ENCODE results near the gene CCDC196.

The CCDC196 gene, protein sequence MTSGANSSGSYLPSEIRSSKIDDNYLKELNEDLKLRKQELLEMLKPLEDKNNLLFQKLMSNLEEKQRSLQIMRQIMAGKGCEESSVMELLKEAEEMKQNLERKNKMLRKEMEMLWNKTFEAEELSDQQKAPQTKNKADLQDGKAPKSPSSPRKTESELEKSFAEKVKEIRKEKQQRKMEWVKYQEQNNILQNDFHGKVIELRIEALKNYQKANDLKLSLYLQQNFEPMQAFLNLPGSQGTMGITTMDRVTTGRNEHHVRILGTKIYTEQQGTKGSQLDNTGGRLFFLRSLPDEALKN

DNA sequence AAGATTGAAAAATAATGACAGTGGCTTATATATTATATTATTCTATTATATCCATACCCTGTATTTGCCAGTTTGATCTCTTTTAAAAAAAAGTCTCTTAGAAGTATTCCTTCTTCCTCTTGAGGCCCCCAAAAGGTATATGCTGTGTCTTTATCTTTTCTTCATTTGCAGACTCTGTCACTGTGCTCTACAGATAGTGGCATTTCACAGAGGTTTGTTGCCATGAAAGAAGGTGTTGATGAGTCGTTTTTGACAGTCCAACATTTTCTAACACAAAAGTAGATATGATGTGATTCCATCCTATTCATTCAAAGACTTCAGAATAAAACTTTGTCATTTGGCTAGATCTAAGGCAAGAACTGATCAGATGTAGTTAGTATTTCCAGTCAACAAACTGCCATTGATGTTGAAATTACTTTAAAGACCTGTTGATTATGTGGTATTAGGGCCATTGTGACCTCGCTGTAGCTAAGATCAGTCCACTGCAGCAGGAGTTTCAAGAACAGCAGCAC is at the start of gene CCDC196:
CCDC196 (plus strand) TSS at position 462 of the 512 bp plus-strand sequence. CDS start 132 bp downstream, outside the sequence.
- in situ Hi-C loops (cut with MboI; ENCODE audit: low sequenced_read_pairs), result loop anchor here (25.0 kb wide), 1 partner anchor 626 kb away; no protein-coding TSS in a partner anchor

DNA sequence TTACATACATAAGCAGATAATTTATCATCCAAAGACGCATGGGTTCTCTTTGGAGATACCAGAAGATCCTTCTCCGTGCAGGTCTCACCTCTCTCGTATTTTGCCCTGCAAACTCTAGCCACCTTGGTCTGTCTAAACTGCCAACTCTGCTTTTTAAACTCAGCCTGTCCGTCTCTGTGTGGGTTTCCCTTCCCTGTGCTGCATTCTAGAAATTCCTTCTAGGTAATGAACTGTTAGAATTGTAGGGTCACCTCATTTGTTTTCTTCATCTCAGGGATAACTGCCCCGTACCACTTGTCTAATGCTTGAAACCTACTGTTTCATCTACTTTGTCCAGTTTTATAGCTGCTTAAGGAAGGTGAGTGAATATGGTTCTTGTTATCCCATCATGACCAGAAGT is 45.4 kb upstream of the CCDC196 start:
- in situ Hi-C loops (cut with MboI; ENCODE audit: low sequenced_read_pairs), result no loop called here

DNA sequence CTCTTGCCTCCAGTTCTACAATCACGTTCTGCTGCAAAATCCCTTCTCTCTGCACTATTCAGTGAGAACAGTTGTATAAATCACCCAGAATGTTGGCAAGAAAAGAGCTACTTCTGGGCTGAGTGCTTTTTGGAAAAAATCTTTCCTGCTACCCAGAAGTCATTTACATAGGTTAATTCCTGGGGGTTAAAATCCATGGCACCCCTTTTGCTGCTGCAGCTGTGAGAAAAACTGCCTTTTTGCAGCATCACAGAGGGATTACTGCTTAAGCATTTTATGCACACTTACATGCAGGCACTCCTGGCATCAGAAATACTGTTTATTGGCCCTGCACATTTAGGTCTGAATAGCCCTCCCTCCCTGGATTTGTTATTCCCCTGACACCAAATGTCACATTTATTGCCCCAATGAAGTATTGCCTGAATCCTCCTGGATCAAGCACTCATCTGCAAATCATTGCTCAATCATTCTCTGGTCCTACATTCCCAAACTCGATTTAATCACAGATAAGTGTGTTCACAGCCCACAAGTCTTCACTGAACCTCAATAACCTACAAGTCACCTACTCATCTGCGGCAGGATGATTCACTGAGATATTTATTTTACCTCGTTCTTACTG is 43.1 kb upstream of the CCDC196 start:
- in situ Hi-C loops (cut with MboI; ENCODE audit: low sequenced_read_pairs), result no loop called here

DNA sequence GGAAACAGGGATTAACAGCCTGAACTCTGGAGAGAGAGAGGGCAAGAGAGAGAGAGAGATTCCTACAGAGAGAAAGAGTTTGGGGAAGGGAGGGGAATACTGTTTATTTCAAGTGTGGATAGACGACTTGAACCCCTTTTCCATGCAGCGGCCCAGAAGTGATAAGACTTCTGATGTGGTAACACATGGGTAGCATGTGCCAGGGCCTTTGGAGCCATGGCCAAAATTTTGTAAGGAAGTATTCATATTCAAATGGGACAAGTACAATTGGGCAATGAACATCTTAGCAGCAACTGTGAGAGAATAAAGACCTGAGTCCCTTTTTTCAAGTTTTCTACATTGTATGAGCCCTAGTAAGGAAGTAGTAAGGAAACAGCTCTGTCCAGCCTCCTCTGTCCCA is 42.4 kb upstream of the CCDC196 start:
- in situ Hi-C loops (cut with MboI; ENCODE audit: low sequenced_read_pairs), result no loop called here

DNA sequence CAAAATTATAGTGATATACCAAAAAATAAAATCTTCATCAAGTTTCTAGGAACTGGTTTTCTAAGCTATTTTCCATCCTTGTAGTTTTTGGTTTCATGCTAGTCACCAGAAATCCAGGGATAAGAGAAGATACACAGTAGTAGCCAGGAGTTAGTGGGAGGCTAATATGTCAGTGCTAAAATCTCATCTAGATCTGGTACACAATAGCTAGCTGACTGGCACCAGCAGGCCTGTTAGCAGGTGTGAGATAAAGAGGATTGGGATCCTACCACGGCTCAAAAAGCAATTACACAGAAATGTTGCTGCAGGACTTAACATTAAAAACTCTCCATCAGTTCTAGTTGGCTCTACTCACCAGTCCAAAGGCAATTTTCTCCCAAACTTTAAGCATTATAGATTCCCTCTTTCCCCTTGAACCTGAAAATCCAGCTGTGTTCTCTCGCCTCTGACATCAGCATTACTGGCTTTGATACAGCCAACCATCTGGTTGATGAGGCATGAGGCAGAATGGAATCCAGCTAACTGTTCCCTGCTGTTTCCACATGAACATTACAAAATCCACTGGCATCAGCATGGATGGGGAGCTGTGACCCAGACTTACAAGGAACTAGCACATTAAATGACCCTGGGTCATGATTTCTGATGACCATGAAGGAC is 41.8 kb upstream of the CCDC196 start:
- in situ Hi-C loops (cut with MboI; ENCODE audit: low sequenced_read_pairs), result no loop called here

DNA sequence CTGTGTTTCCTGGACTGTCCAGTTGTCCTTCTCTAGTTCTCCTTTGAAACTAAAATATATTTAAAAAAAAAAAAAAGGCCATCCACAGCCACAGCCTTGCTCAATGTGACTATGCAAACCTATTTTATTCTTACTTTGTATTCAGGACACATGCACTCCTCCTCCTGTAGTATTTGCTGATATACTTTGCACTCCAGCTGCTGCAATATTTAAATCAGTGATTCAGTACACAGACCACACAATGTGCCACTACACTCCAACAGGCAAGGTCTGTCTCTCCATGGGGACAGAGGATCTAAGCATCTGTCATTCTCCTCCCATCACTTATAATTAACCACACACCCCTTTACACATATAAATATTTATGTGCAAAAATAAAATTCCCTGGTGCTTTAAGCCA is 40.2 kb upstream of the CCDC196 start:
- in situ Hi-C loops (cut with MboI; ENCODE audit: low sequenced_read_pairs), result no loop called here

DNA sequence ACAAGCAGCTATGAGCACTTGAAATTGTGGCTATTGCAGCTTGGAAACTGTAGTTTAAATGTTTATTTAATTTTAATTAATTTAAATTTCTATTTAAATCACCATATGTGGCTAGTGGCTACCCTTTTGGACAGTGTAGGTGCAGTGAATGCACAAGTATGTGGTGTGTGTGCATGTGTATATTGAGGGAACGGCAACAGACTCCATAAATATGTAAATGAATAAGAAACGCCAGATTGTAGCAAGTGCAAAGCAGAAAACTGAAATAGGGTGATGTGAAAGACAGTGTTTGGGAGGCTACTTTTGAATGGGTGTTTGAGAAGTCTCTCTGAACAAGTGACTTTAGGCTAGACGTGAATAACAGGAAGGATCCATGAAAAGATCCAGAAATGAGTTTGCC is 32.7 kb upstream of the CCDC196 start:
- in situ Hi-C loops (cut with MboI; ENCODE audit: low sequenced_read_pairs), result no loop called here

DNA sequence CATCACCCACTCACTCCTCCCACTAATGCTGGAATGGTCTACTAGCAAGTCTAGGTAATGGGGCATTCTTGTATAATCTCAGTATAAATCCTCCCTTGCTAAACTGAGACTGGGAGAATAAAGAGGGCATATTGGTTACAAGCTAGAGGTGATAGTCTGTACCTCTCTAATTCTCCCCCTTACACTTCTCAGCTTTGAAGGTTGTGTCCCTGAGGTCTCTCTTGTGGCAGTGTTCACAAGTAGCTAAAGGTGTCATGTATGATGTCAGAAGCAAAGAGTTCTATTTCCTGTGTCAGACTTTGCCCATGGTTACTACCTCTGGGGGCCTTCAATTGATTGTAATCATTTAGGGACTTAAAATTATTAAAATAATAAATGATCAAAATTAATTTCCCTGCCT is 26.6 kb upstream of the CCDC196 start:
- in situ Hi-C loops (cut with MboI; ENCODE audit: low sequenced_read_pairs), result no loop called here

DNA sequence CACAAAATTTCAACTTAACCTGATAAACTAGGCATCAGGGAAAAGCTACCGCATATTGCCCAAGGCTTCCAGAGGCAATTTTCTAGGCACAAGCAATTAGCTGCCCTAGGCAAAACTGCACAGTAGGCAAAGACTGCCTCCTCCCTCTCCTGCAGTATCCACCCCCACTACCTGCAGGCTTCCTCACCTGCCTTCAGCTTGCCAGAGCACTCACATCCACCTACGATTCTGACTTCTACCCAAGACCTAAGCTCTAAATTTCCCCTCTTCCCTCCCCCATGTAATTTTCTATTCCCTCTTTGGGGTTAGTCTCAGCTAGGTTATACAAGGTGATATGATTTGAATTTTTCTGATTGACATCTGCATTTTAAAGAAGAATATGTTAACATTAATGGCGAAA is 21.9 kb upstream of the CCDC196 start:
- in situ Hi-C loops (cut with MboI; ENCODE audit: low sequenced_read_pairs), result no loop called here

DNA sequence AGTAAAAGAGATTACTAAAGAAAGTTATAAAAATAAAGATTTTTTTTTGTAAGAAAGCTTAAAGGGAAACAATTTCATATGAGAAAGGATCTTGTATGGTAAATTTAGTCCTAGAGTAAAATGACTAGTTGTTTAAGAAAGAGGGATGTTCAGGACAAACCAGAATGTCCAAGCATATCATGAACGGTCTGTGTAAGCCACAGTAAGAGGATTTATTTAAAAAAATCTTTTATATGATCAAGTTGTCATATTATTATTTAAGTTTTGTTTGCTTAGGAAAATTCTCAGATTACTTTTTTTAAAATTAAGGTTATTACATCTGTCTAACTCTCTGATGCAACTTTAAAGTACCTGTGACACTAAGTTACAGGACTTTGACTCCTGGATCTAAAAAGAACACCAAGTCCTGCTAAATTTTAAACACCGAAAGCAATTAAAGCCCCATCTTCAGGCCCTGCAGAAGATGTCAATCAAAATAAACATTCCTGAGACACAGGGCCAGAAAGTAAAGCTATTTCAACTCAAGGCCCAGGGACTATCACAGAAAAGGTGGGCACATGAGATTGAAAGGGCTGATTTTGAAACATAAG is 17.3 kb upstream of the CCDC196 start:
- in situ Hi-C loops (cut with MboI; ENCODE audit: low sequenced_read_pairs), result no loop called here

DNA sequence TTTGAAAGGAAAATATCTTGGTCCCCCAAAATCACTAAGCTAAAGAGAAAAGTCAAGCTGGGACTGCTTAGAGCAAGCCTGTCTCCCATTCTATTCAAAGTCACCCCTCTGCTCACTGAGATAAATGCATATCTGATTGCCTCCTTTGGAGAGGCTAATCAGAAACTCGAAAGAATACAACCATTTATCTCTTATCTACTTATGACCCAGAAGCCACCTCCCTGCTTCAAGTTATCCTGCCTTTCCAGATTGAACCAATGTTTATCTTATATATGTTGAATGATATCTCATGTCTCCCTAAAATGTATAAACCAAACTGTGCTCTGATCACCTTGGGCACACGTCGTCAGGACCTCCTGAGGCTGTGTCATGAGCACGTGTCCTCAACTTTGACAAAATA is 14.6 kb upstream of the CCDC196 start:
- in situ Hi-C loops (cut with MboI; ENCODE audit: low sequenced_read_pairs), result no loop called here

DNA sequence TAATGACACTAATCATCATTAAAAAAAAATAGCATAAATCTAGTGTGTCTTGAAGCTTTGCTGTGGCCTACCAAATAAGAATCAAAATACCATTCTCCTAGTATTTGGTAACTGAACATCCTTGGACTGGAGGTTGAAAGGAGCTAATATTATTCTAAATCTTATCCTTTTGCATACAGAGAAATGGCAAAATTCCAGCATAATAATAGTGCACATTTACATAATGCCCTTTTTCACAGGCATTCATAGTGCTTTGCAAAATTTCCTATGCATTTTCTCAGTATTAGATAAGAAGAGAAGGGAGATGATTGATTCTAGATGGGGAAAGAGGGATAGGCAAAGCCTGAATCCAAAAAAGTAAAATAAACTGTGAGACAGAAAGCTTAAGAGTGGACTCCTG is 13.9 kb upstream of the CCDC196 start:
- in situ Hi-C loops (cut with MboI; ENCODE audit: low sequenced_read_pairs), result no loop called here

DNA sequence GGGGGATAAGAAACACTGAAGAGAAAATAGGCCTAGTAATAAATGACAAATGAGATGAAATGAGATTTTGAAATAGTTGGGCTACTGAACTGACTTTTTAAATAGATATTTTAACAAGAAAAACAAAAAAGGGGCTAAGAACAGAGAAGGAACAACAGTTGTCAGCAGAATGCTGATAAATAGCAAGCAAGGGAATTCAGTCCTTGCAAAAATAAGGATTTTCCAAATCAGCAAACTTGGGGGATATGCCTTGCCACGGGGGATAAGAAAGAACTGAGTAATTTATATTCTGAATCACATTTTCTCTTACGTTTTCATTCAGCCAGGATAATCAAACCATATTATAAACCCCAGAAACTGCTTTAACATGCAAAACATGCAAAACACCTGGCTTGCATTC is 12.9 kb upstream of the CCDC196 start:
- in situ Hi-C loops (cut with MboI; ENCODE audit: low sequenced_read_pairs), result no loop called here

DNA sequence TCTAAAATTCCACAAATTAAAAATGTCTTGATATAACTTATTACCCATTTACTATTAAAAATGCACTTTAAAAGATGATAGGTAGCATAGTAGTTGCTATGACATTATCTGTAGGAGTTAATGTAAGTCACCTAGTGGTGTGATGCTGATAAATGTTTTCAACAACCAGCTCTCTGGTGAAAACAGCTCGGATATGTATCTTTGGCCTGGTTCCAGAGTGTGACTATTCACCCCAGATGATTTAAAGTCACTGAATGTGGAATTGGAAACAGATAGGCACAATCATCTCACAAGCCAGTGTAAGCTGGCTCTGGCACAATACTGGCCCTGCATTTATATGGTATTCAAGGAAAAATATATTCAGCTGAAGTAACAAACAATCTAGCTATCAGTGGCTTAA is 9.2 kb upstream of the CCDC196 start:
- in situ Hi-C loops (cut with MboI; ENCODE audit: low sequenced_read_pairs), result loop anchor here (25.0 kb wide), 1 partner anchor 635 kb away; no protein-coding TSS in a partner anchor

DNA sequence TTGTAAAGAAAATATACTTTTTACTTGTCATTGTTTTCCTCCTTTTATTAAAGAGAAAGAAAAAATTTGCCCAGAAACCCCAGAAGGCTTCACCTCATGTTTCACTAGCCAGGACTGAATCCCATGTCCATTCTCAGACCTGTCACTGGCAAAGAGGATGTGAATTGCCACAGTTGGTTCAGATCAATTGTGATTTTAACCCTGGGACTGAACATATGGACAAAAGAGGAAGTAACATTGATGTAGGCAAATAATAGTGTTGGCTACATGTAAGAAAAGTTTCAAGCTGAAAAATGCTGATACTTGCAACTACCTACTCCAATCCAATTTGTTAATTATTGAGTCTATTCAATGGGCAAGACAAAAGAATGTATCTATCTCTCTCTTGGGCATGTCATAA is 8.6 kb upstream of the CCDC196 start:
- in situ Hi-C loops (cut with MboI; ENCODE audit: low sequenced_read_pairs), result loop anchor here (25.0 kb wide), 1 partner anchor 635 kb away; no protein-coding TSS in a partner anchor

DNA sequence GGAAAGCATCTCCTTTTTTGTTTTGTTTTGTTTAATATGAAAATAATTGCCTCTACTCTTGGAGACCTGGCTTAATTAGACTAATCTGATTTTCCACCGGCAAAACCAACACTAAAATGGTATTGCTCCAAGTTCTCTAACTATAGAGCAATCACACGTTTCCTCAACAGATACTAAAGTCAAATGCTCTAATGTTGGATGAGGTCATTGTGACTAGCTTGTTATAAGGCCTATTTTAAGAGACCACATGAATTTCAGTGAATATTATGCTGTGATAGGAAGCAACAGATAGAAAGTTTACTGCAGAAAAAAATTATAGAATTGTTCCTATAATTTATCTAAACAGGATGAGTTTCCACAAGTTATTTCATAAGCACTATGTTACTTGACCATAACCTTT is 3.3 kb upstream of the CCDC196 start:
- in situ Hi-C loops (cut with MboI; ENCODE audit: low sequenced_read_pairs), result loop anchor here (25.0 kb wide), 1 partner anchor 629 kb away; no protein-coding TSS in a partner anchor

DNA sequence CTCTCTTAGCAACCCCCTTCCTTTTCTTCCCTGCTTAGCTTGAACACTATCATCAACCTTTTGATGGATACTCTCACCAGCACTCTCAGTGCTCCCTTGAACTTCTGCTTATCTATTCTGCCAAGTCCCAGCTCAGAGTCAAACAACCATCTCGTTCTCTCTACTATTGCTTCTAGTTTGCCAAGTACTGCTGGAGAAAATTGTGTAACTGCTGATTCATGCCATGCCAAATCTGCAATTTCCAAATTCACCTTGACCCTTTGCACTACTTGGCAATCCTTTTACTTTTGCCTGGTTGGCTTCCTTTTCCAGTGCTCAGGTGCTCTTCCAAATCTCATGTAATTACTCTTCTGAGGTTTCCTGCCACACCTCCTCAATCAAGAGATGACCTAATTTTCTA is 2.8 kb upstream of the CCDC196 start:
- in situ Hi-C loops (cut with MboI; ENCODE audit: low sequenced_read_pairs), result loop anchor here (25.0 kb wide), 1 partner anchor 629 kb away; no protein-coding TSS in a partner anchor

DNA sequence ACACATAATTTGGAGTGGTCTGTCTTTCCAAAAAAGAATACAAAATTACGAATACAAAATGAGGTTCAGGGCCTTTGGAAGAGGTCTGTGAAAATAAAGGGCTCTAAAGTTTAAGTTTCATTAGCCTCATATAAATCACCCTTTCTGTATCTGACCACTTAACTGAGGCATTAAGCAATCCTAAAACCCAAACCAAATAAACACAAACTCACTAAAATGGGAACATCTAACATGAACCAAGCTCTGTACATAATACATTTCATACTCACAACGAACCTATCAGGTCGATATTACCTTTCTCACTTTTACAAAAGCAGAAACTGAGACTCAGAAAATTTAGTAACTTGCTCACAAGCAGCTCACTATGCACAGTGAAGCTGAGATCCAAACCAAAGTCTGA is 1.1 kb upstream of the CCDC196 start:
- in situ Hi-C loops (cut with MboI; ENCODE audit: low sequenced_read_pairs), result loop anchor here (25.0 kb wide), 1 partner anchor 627 kb away; no protein-coding TSS in a partner anchor

DNA sequence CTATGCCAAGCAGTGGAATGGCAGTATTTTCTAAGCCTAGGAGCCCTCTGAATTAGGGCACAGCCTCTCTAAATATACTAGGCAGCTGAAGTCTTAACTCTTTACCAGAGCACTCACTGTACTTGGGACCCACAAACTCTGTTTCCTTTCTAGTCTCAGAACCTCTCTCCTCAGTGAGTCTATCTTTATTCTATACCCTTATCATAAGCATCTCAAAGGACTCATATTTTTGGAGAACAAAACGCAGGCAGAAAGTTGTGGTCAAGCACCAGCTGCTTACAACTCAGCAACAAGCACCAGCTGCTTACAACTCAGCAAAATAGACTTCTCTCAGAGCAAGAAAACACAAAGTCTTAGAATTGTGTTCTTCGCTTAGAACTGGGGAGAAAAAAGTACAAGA is 993 bp downstream of the CCDC196 start:
- in situ Hi-C loops (cut with MboI; ENCODE audit: low sequenced_read_pairs), result loop anchor here (25.0 kb wide), 1 partner anchor 625 kb away; no protein-coding TSS in a partner anchor

DNA sequence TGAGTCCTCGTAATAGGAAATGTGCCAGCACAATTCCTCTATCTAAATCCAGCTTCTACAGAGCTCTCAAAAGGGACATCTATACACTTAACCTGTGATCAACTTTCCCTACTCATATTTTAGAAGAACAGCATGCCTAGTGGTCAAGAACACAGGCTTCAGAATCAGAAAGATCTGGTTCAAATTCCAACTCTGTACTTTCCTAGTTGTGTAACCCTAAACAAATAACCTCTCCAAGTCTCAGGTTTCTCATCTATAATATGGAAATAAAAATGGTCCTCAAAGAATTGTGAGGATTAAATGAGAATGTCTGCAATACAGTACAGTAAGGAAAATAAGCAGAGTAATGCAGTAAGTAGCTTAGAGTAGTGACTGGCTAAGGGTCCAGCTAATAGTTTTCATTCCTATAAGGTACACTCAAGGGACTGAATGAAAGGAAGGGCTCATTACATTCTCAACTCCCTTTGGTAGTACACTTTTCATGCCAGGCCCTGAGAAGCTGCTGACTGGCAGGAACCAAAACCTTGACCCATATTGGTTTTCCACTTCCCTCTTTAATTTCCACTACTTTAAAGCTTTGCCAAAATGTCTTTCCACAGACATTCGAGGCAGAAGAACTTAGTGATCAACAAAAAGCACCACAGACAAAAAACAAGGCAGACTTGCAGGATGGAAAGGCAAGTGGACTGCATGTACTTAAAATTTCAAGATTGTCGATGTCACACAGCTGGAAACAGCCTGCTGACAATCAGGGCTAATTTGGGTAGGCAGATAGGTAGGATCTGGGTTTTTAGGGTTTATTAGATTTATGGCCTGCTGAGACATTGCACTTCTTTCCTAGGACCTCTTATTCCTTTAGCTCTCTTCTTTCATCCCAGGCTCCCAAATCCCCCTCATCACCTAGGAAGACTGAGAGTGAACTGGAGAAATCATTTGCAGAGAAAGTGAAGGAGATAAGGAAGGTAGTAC is 4.3 kb downstream of the CCDC196 start:
- in situ Hi-C loops (cut with MboI; ENCODE audit: low sequenced_read_pairs), result loop anchor here (25.0 kb wide), 1 partner anchor 622 kb away; no protein-coding TSS in a partner anchor
